ENCODE results near the gene MYO1D.
"Not testable (repeated sequence)": the region's sequence is repeated elsewhere in the genome, so short reads cannot be mapped to it uniquely, and the experiment has no call there.

DNA sequence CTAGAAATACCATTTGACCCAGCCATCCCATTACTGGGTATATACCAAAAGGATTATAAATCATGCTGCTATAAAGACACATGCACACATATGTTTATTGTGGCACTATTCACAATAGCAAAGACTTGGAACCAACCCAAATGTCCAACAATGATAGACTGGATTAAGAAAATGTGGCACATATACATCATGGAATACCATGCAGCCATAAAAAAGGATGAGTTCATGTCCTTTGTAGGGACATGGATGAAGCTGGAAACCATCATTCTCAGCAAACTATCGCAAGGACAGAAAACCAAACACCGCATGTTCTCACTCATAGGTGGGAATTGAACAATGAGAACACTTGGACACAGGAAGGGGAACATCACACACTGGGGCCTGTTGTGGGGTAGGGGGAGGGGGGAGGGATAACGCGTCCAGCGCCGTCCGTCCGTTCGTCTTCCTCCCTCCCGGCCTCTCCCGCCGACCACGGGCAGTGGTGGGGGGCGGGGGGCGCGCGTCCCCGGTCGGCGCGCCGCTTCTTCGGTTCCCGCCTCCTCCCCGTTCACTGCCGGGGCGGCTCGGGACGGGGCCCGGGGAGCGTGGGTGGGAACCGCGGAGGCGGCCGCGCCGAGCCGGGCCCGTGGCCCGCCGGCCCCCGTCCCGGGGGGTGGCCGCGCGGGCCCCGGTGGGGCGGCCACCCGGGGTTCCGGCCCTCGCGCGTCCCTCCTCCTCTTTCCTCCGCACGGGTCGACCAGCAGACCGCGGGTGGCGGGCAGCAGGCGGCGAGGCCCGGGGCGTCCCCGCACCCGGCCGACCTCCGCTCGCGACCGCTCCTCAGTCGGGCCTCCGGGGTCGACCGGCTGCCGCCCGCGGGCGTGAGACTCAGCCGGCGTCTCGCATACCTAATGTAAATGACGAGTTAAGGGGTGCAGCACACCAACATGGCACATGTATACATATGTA lies 54.7 kb downstream of the MYO1D start:
- TF ChIP-seq CTCF, POLR2A (IDR thresholded peaks at IDR 0.05): not testable (repeated sequence)
